H9 (cell line): ENCODE measurements around the gene SCD. TPM values are rescaled to one million over a fixed set of nuclear protein-coding genes. Genes with fewer than 3 reads are reported as not detected.

Experiments
- DNase-seq: peaks from one replicate; pipeline ENCODE4 v3.0.0-alpha.2; 2017
- H2AFZ ChIP-seq: one replicate; pipeline ENCODE4 v1.6.1; 2013; ENCODE audit warnings: mild to moderate bottlenecking, low read length, control low read depth, moderate library complexity
- H2AK5ac ChIP-seq: 2 replicates; pipeline ENCODE4 v1.6.1; 2013; ENCODE audit warnings: low read length, control low read depth, mixed read lengths; ENCODE audit not compliant: insufficient read length
- H2BK120ac ChIP-seq: one replicate; pipeline ENCODE4 v1.6.1; 2013; ENCODE audit warnings: low read depth, mild to moderate bottlenecking, low read length, control low read depth, inconsistent platforms; ENCODE audit not compliant: poor library complexity, severe bottlenecking
- H2BK12ac ChIP-seq: 2 replicates; pipeline ENCODE4 v1.6.1; 2013; ENCODE audit warnings: low read length, control low read depth, mixed read lengths, low read depth; ENCODE audit not compliant: insufficient read length
- H2BK15ac ChIP-seq: 2 replicates; pipeline ENCODE4 v1.6.1; 2013; ENCODE audit warnings: low read depth, low read length, control low read depth
- H2BK20ac ChIP-seq: one replicate; pipeline ENCODE4 v1.6.1; 2013; ENCODE audit warnings: low read depth, mild to moderate bottlenecking, low read length, control low read depth, inconsistent platforms; ENCODE audit not compliant: poor library complexity, severe bottlenecking
- H2BK5ac ChIP-seq: 2 replicates; pipeline ENCODE4 v1.6.1; 2013; ENCODE audit warnings: low read length, control low read depth, mixed read lengths; ENCODE audit not compliant: insufficient read length
- H3K14ac ChIP-seq: 2 replicates; pipeline ENCODE4 v1.6.1; 2013; ENCODE audit warnings: low read length, control low read depth; ENCODE audit not compliant: insufficient read depth
- H3K18ac ChIP-seq: 2 replicates; pipeline ENCODE4 v1.6.1; 2013; ENCODE audit warnings: low read depth, mild to moderate bottlenecking, mixed read lengths, low read length, control low read depth; ENCODE audit not compliant: insufficient read length
- H3K23ac ChIP-seq: 2 replicates; pipeline ENCODE4 v1.6.1; 2013; ENCODE audit warnings: low read length, control low read depth, mixed read lengths, low read depth; ENCODE audit not compliant: insufficient read length
- H3K23me2 ChIP-seq: 2 replicates; pipeline ENCODE4 v1.6.1; 2013; ENCODE audit warnings: low read depth, mild to moderate bottlenecking, mixed read lengths, low read length, control low read depth; ENCODE audit not compliant: insufficient read length, poor library complexity, severe bottlenecking
- H3K27ac ChIP-seq: 2 replicates; pipeline ENCODE4 v1.5.1; 2013; ENCODE audit warnings: low read length, control low read depth, mixed read lengths, low read depth; ENCODE audit not compliant: insufficient read length
- H3K27me3 ChIP-seq: 2 replicates; pipeline ENCODE4 v1.6.1; 2013; ENCODE audit warnings: low read length, control low read depth, inconsistent platforms; ENCODE audit not compliant: insufficient read depth
- H3K4ac ChIP-seq: 2 replicates; pipeline ENCODE4 v1.6.1; 2013; ENCODE audit warnings: low read depth, mild to moderate bottlenecking, control low read depth, inconsistent platforms, low read length, moderate library complexity
- H3K4me1 ChIP-seq: 2 replicates; pipeline ENCODE4 v1.6.1; 2013; ENCODE audit warnings: low read length, control low read depth, inconsistent platforms; ENCODE audit not compliant: insufficient read depth
- H3K4me2 ChIP-seq: 2 replicates; pipeline ENCODE4 v1.6.1; 2013; ENCODE audit warnings: low read length, control low read depth, mixed read lengths; ENCODE audit not compliant: insufficient read length, insufficient read depth
- H3K56ac ChIP-seq: 2 replicates; pipeline ENCODE4 v1.6.1; 2013; ENCODE audit warnings: low read depth, mild to moderate bottlenecking, mixed read lengths, low read length, control low read depth; ENCODE audit not compliant: insufficient read length
- H3K79me1 ChIP-seq: 2 replicates; pipeline ENCODE4 v1.6.1; 2013; ENCODE audit warnings: low read depth, mild to moderate bottlenecking, moderate library complexity, low read length, control low read depth, inconsistent platforms; ENCODE audit not compliant: insufficient read depth, poor library complexity, severe bottlenecking
- H3K79me2 ChIP-seq: 2 replicates; pipeline ENCODE4 v1.6.1; 2013; ENCODE audit warnings: low read length, control low read depth, inconsistent platforms; ENCODE audit not compliant: insufficient read depth
- H3K9ac ChIP-seq: 2 replicates; pipeline ENCODE4 v1.6.1; 2013; ENCODE audit warnings: low read length, control low read depth, mixed read lengths; ENCODE audit not compliant: insufficient read length; ENCODE audit errors: extremely low read depth
- H3K9me3 ChIP-seq: one replicate; pipeline ENCODE4 v1.6.1; 2013; ENCODE audit warnings: low read depth, low read length, inconsistent platforms; ENCODE audit not compliant: control insufficient read depth
- H3T11ph ChIP-seq: one replicate; pipeline ENCODE4 v1.6.1; 2013; ENCODE audit warnings: mild to moderate bottlenecking, low read length, control low read depth, inconsistent platforms
- H4K20me1 ChIP-seq: one replicate; pipeline ENCODE4 v1.6.1; 2013; ENCODE audit not compliant: control insufficient read depth, insufficient read length, insufficient read depth
- H4K5ac ChIP-seq: 2 replicates; pipeline ENCODE4 v1.6.1; 2013; ENCODE audit warnings: low read depth, mild to moderate bottlenecking, mixed read lengths, low read length, control low read depth; ENCODE audit not compliant: insufficient read length
- H4K8ac ChIP-seq: replicated peaks from 2 replicates; pipeline ENCODE4 v1.6.1; 2013; ENCODE audit warnings: low read length, control low read depth, mixed read lengths, low read depth; ENCODE audit not compliant: insufficient read length
- H4K91ac ChIP-seq: 2 replicates; pipeline ENCODE4 v1.6.1; 2013; ENCODE audit warnings: low read depth, mild to moderate bottlenecking, moderate library complexity, mixed read lengths, low read length, control low read depth; ENCODE audit not compliant: insufficient read length
- H3K27ac Mint-ChIP-seq, 3 experiments: 2 replicates in 2 of 3; 3 replicates in 1 of 3; pipeline ENCODE4 v1.8.0; 2020 to 2021; ENCODE audit warnings: mixed read lengths in 3 of 3, mild to moderate bottlenecking in 1 of 3, moderate library complexity in 1 of 3
- H3K27me3 Mint-ChIP-seq: 2 replicates; pipeline ENCODE4 v1.8.0; 2021; ENCODE audit warnings: low read depth, mild to moderate bottlenecking, moderate library complexity, mixed read lengths
- H3K36me3 Mint-ChIP-seq, 3 experiments: 2 replicates in 2 of 3; 3 replicates in 1 of 3; pipeline ENCODE4 v1.8.0; 2020 to 2021; ENCODE audit warnings: low read depth in 3 of 3, mixed read lengths in 3 of 3; ENCODE audit not compliant: insufficient read depth in 1 of 3
- H3K4me1 Mint-ChIP-seq, 2 experiments: 2 replicates each; pipeline ENCODE4 v1.8.0; 2020; ENCODE audit warnings: mixed read lengths in 2 of 2
- H3K4me3 Mint-ChIP-seq, 2 experiments: 2 replicates in 1 of 2; 3 replicates in 1 of 2; pipeline ENCODE4 v1.8.0; 2020 to 2021; ENCODE audit warnings: mild to moderate bottlenecking in 2 of 2, mixed read lengths in 2 of 2, moderate library complexity in 1 of 2
- H3K9me3 Mint-ChIP-seq, 2 experiments: 2 replicates in 1 of 2; 3 replicates in 1 of 2; pipeline ENCODE4 v1.8.0; 2020; ENCODE audit warnings: mild to moderate bottlenecking in 2 of 2, mixed read lengths in 2 of 2, moderate library complexity in 1 of 2
- CTCF ChIP-seq: fragments of 200-600 bp; sonication (generic); conservative IDR thresholded peaks from 3 replicates; pipeline ENCODE4 v1.8.0; 2021; ENCODE audit warnings: antibody characterized with exemption, mild to moderate bottlenecking
- WGBS: extraction: QIAGEN DNeasy Blood & Tissue Kit; methylation state at CpG from one replicate; pipeline ENCODE4 v1.1.7; 2013; ENCODE audit warnings: missing lambda C conversion rate, low lambda C conversion rate, mixed read lengths; ENCODE audit not compliant: insufficient read length; ENCODE audit errors: extremely low coverage; 5-methylcytosine and 5-hydroxymethylcytosine counted together
- total RNA-seq: library from RNA; stranded (reverse); gene quantifications from 2 replicates; pipeline ENCODE4 v1.2.1, GENCODE V29; 2021

Gene SCD
- total RNA-seq, 1 experiment from 2014 or later, result 354 TPM

- Histone ChIP-seq H3K79me2 (peaks cover 5% of the 10 kb centered on the region; the same call in 1 of the 2 replicates), H2BK15ac (no peak overlapping the region), H3K18ac (no peak overlapping the region), H3K4me2 (peak overlapping the region; percentile 33), H2AK5ac (no peak overlapping the region), H3K23ac (no peak overlapping the region), H4K5ac (no peak overlapping the region), H3K14ac (no peak overlapping the region), H3K27ac (no peak overlapping the region), H3K4me1 (peaks cover 10% of the 10 kb centered on the region; the same call in 1 of the 2 replicates), H2BK20ac (no peak overlapping the region), H3K9ac (no peak overlapping the region), H4K91ac (no peak overlapping the region), H3K9me3 (no peaks in the 10 kb centered on the region), H3K4ac (no peak overlapping the region), H2BK120ac (no peak overlapping the region), H3K23me2 (peaks cover 13% of the 10 kb centered on the region), H4K8ac (no peak overlapping the region), H4K20me1 (no peaks in the 10 kb centered on the region), H2BK5ac (no peak overlapping the region), H3K56ac (no peak overlapping the region), H2BK12ac (peak overlapping the region; percentile 15), H3K79me1 (no peaks in the 10 kb centered on the region), H2AFZ (no peak overlapping the region), H3T11ph (no peak overlapping the region), H3K27me3 (no peaks in the 10 kb centered on the region)
- H3K4me3 Mint-ChIP-seq, result peak overlapping the region; percentile 30 to 68; a peak in 4 of 5 replicates
- H3K27me3 Mint-ChIP-seq, result no peaks in the 10 kb centered on the region
- H3K36me3 Mint-ChIP-seq, result peaks cover 0 to under 1% (median 0%) of the 10 kb centered on the region in 3 experiments; a peak in 2 of 7 replicates
- H3K9me3 Mint-ChIP-seq, result no peaks in the 10 kb centered on the region; a peak in 1 of 5 replicates
- peak overlapping the region; percentile 81 to 99 (median 83) for H3K27ac Mint-ChIP-seq
- TF ChIP-seq CTCF, result no peak
- WGBS, result no CpG with 5 or more reads among the region's 10 CpGs
- no peak for DNase-seq
- peaks cover 16 to 17% of the 10 kb centered on the region in 2 experiments for H3K4me1 Mint-ChIP-seq
Observed at GRCh38 chr10:100371482-100372027, 24.5 kb downstream of the SCD start.
